IPS-15b (cell line): ENCODE measurements around the gene SDR42E1.

Source experiments
- H3K27me3 ChIP-seq: one replicate; pipeline ENCODE4 v1.6.1; 2013; ENCODE audit warnings: low read length; ENCODE audit not compliant: control insufficient read depth, insufficient read depth
- H3K36me3 ChIP-seq: one replicate; pipeline ENCODE4 v1.6.1; 2013; ENCODE audit warnings: low read length; ENCODE audit not compliant: control insufficient read depth, insufficient read depth
- H3K4me1 ChIP-seq: one replicate; pipeline ENCODE4 v1.6.1; 2013; ENCODE audit warnings: mild to moderate bottlenecking, low read length; ENCODE audit not compliant: control insufficient read depth, insufficient read depth
- H3K4me3 ChIP-seq: one replicate; pipeline ENCODE4 v1.5.1; 2013; ENCODE audit warnings: low read depth, low read length
- H3K9ac ChIP-seq: one replicate; pipeline ENCODE4 v1.6.1; 2013; ENCODE audit warnings: low read depth, mild to moderate bottlenecking, low read length
- H3K9me3 ChIP-seq: one replicate; pipeline ENCODE4 v1.6.1; 2013; ENCODE audit warnings: mild to moderate bottlenecking, low read length; ENCODE audit not compliant: control insufficient read depth, insufficient read depth

The SDR42E1 gene

DNA sequence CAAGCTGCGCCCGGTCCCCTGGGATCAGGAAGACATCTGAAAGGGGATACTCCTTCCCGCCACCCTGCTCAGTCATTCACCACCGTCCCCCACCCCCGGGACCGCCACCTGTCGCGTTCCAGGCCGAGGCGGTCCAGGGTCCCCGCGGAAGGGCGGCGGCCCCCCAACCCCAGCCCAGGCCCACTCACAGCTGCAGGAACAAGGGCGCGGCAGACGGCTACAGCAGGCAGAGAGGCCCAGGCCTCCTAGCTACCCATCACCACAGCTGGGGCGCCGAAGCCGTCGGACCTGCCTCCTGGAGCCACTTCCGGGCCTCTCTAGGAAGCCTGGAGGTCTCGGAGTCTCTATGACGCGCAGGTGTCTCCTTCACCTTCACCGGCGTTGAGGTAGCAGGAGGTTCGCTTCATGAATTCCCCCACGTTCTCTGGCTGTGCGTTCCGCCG is at the start of gene SDR42E1:
Gene SDR42E1 (minus strand): TSS at position 272 of the 443 bp plus-strand sequence. CDS start 10,612 bp downstream, outside the sequence.
- Histone ChIP-seq H3K27me3 (no peaks in the 10 kb centered on the region), H3K4me3 (no peak within 1 kb of the TSS), H3K9ac (no peak within 1 kb of the TSS), H3K9me3 (peaks cover 10% of the 10 kb centered on the region), H3K4me1 (no peaks in the 10 kb centered on the region), H3K36me3 (peaks cover 3% of the 10 kb centered on the region)

DNA sequence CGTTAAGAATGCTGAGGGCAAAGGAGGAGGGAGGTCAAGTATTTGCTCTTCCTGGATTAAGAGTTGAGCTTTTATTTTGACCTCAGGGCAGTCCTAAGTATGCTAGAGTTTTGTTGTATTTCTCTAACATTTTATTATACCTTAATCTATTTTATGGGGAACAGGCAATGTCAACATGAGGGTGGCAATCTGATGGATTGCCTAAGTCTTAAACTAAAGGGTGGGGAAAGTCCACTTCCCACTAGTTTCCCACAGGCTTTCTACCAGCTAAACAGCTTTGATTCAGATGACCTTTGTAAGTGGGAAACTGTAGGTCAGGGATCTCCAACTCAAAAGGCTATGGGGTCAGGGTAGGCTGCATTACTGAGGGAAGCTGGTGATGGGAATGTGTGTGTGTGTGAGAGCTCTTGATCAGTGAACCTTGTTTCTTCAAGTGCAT is 48.7 kb upstream of the SDR42E1 start:
- H3K27me3 ChIP-seq, result no peaks in the 10 kb centered on the region
- H3K9ac ChIP-seq, result no peak overlapping the region
- H3K4me1 ChIP-seq, result no peaks in the 10 kb centered on the region
- H3K4me3 ChIP-seq, result no peak overlapping the region
- H3K9me3 ChIP-seq, result no peaks in the 10 kb centered on the region
- no peaks in the 10 kb centered on the region for H3K36me3 ChIP-seq

DNA sequence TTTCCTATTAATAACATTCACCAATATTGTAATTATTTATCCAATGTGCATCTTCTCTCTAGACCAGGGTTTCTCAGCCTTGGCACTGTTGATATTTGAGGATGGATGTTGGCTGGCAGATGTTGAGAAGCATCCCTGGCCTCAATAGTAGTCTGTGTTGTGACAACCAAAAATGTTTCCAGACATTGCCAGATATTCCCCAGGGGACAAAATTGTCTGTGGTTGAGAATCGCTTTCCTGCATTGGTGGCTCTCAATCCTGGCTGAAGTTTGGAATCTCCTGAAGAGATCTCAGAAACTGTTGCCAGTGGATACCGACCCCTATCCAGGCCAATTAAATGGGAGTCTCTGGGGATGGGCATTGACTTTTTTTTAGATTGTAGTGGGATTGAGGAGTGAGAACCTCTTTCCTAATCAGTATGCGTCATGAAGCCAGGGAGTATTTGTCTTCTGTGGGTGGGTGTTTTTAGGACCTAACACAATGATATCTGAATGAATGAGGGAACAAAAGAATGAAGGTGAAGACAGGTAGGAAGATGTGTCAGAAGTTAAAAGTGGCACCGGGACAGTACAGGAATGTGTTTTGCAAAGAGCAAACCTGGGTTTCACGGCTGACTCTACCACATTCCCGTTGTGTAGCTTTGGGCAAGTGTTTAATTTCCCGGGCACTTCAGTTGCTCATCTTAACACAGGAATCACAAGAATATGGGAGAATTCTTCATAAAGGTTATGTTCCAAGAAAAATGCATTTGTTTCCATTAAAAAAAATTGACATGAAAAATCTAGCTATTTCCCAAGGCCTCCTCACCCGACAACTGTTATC is 48.1 kb upstream of the SDR42E1 start:
- no peaks in the 10 kb centered on the region for H3K36me3 ChIP-seq
- no peaks in the 10 kb centered on the region for H3K27me3 ChIP-seq
- no peak overlapping the region for H3K4me3 ChIP-seq
- H3K9me3 ChIP-seq, result no peaks in the 10 kb centered on the region
- no peaks in the 10 kb centered on the region for H3K4me1 ChIP-seq
- H3K9ac ChIP-seq, result no peak overlapping the region

- Histone ChIP-seq H3K9me3 (no peaks in the 10 kb centered on the region), H3K4me3 (no peak overlapping the region), H3K4me1 (no peaks in the 10 kb centered on the region), H3K9ac (no peak overlapping the region), H3K36me3 (no peaks in the 10 kb centered on the region), H3K27me3 (no peaks in the 10 kb centered on the region)
Observed at GRCh38 chr16:82056550-82056896, 45.3 kb upstream of the SDR42E1 start.

- Histone ChIP-seq H3K36me3 (no peaks in the 10 kb centered on the region), H3K4me1 (no peaks in the 10 kb centered on the region), H3K27me3 (no peaks in the 10 kb centered on the region), H3K9ac (no peak overlapping the region), H3K9me3 (no peaks in the 10 kb centered on the region), H3K4me3 (no peak overlapping the region)
Observed at GRCh38 chr16:82055728-82056549, 44.7 kb upstream of the SDR42E1 start.

DNA sequence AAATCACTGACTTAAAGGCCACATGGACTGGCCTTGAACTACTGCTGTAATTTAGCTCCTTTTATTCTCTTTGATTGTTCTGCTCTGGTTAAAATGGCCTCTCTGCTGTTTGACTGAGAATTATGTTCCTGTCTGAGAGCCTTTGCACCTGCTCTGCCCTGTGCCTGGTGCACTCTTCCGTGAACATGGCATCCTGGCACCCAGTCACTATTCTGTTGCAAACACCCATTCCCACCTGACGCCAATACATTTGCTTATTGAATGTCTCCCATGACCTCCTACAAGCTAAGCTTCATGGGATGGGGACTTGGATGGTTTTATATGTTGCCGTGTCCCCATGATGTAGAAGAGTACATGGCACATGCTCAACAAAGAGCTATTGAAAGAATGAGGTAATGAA is 43.8 kb upstream of the SDR42E1 start:
- Histone ChIP-seq H3K9me3 (no peaks in the 10 kb centered on the region), H3K9ac (no peak overlapping the region), H3K36me3 (no peaks in the 10 kb centered on the region), H3K27me3 (no peaks in the 10 kb centered on the region), H3K4me3 (no peak overlapping the region), H3K4me1 (no peaks in the 10 kb centered on the region)

- no peaks in the 10 kb centered on the region for H3K36me3 ChIP-seq
- H3K9ac ChIP-seq, result no peak overlapping the region
- no peaks in the 10 kb centered on the region for H3K4me1 ChIP-seq
- H3K9me3 ChIP-seq, result no peaks in the 10 kb centered on the region
- no peaks in the 10 kb centered on the region for H3K27me3 ChIP-seq
- H3K4me3 ChIP-seq, result no peak overlapping the region
Observed at GRCh38 chr16:82051656-82052055, 40.4 kb upstream of the SDR42E1 start.

- no peaks in the 10 kb centered on the region for H3K27me3 ChIP-seq
- no peaks in the 10 kb centered on the region for H3K9me3 ChIP-seq
- H3K36me3 ChIP-seq, result no peaks in the 10 kb centered on the region
- H3K9ac ChIP-seq, result no peak overlapping the region
- H3K4me3 ChIP-seq, result no peak overlapping the region
- H3K4me1 ChIP-seq, result no peaks in the 10 kb centered on the region
Observed at GRCh38 chr16:82050909-82051357, 39.7 kb upstream of the SDR42E1 start.

GRCh38 chr16:82050506-82050905 is 39.2 kb upstream of the SDR42E1 start:
- Histone ChIP-seq H3K9ac (no peak overlapping the region), H3K9me3 (no peaks in the 10 kb centered on the region), H3K4me3 (no peak overlapping the region), H3K36me3 (no peaks in the 10 kb centered on the region), H3K27me3 (no peaks in the 10 kb centered on the region), H3K4me1 (no peaks in the 10 kb centered on the region)

- Histone ChIP-seq H3K9ac (no peak overlapping the region), H3K36me3 (no peaks in the 10 kb centered on the region), H3K4me1 (no peaks in the 10 kb centered on the region), H3K9me3 (no peaks in the 10 kb centered on the region), H3K4me3 (no peak overlapping the region), H3K27me3 (no peaks in the 10 kb centered on the region)
Observed at GRCh38 chr16:82049484-82049883, 38.2 kb upstream of the SDR42E1 start.

GRCh38 chr16:82047787-82048186 is 36.5 kb upstream of the SDR42E1 start:
- H3K4me1 ChIP-seq, result no peaks in the 10 kb centered on the region
- no peaks in the 10 kb centered on the region for H3K27me3 ChIP-seq
- no peak overlapping the region for H3K9ac ChIP-seq
- no peak overlapping the region for H3K4me3 ChIP-seq
- no peaks in the 10 kb centered on the region for H3K9me3 ChIP-seq
- H3K36me3 ChIP-seq, result peaks cover 2% of the 10 kb centered on the region

DNA sequence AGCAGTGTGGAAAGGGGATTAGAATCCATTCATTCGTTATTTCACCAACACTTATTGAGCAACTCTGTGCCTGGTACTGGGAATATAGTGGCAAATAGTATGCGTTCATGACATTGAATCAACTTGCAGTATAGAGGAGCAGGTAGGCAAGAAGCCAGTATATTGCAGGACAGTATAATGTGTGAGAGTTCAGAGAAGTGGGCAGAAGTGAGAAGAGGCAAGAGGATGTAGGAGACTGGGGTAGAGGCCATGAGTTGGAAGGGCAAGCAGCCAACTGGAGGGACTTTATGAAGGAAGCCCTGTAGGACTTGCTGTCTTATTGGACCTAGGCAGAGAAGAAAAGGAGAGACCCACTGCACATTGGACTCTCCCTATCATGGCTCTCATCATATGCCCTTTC is 36.1 kb upstream of the SDR42E1 start:
- no peaks in the 10 kb centered on the region for H3K27me3 ChIP-seq
- no peak overlapping the region for H3K4me3 ChIP-seq
- H3K4me1 ChIP-seq, result no peaks in the 10 kb centered on the region
- H3K36me3 ChIP-seq, result peaks cover 2% of the 10 kb centered on the region
- no peak overlapping the region for H3K9ac ChIP-seq
- no peaks in the 10 kb centered on the region for H3K9me3 ChIP-seq
